ENCODE data around the gene HDAC4.

The HDAC4 gene

GRCh38 chr2:239386001-239386670 is 14.7 kb downstream of the HDAC4 start:
- no peak for DNase-seq (ENCODE audit: low spot score)
- in situ Hi-C loops (cut with MboI; ENCODE audit: low sequenced_read_pairs, unreplicated experiment), result no loop called here
- no peak for TF ChIP-seq CTCF (IDR thresholded peaks at IDR 0.05; ENCODE audit: borderline replicate concordance, control extremely low read depth, extremely low read depth, insufficient read depth, missing control alignments)

GRCh38 chr2:239385096-239386000 is 15.5 kb downstream of the HDAC4 start:
- in situ Hi-C loops (cut with MboI; ENCODE audit: low sequenced_read_pairs, unreplicated experiment), result no loop called here
- DNase-seq (ENCODE audit: low spot score), result no peak
- TF ChIP-seq CTCF (IDR thresholded peaks at IDR 0.05; ENCODE audit: borderline replicate concordance, control extremely low read depth, extremely low read depth, insufficient read depth, missing control alignments), result no peak

- in situ Hi-C loops (cut with MboI; ENCODE audit: low sequenced_read_pairs, unreplicated experiment), result no loop called here
- no peak for TF ChIP-seq CTCF (IDR thresholded peaks at IDR 0.05; ENCODE audit: borderline replicate concordance, control extremely low read depth, extremely low read depth, insufficient read depth, missing control alignments)
- no peak for DNase-seq (ENCODE audit: low spot score)
These were observed 17.1 kb downstream of the HDAC4 start for GRCh38 chr2:239383759-239384156.

- no peak for DNase-seq (ENCODE audit: low spot score)
- in situ Hi-C loops (cut with MboI; ENCODE audit: low sequenced_read_pairs, unreplicated experiment), result no loop called here
- TF ChIP-seq CTCF (IDR thresholded peaks at IDR 0.05; ENCODE audit: borderline replicate concordance, control extremely low read depth, extremely low read depth, insufficient read depth, missing control alignments), result no peak
These were observed 17.6 kb downstream of the HDAC4 start for GRCh38 chr2:239383036-239383758.

- in situ Hi-C loops (cut with MboI; ENCODE audit: low sequenced_read_pairs, unreplicated experiment), result no loop called here
- no peak for TF ChIP-seq CTCF (IDR thresholded peaks at IDR 0.05; ENCODE audit: borderline replicate concordance, control extremely low read depth, extremely low read depth, insufficient read depth, missing control alignments)
- DNase-seq (ENCODE audit: low spot score), result no peak
These were observed 18.4 kb downstream of the HDAC4 start for GRCh38 chr2:239382384-239382880.

- peak; percentile 85 for DNase-seq (ENCODE audit: low spot score)
- TF ChIP-seq CTCF (IDR thresholded peaks at IDR 0.05; ENCODE audit: borderline replicate concordance, control extremely low read depth, extremely low read depth, insufficient read depth, missing control alignments), result no peak
- in situ Hi-C loops (cut with MboI; ENCODE audit: low sequenced_read_pairs, unreplicated experiment), result no loop called here
These were observed 19.1 kb downstream of the HDAC4 start for GRCh38 chr2:239381709-239382134.

Data from GM13976 (cell line).